Common myeloid progenitor, CD34-positive (primary cell): Measurements from ENCODE around the gene SNX6.
"Not testable (repeated sequence)": the region's sequence is repeated elsewhere in the genome, so short reads cannot be mapped to it uniquely, and the experiment has no call there.

Experiments
- CTCF ChIA-PET: fragments of 350-600 bp; sonication (Branson Sonifier 250); formaldehyde crosslinking; loops from one replicate; lab custom pipeline; 2021; ENCODE audit warnings: antibody characterized with exemption; lab: Charles Lee
- POLR2A ChIA-PET: fragments of 350-600 bp; sonication (Branson Sonifier 250); formaldehyde crosslinking; loops from one replicate; lab custom pipeline; 2021; ENCODE audit warnings: antibody characterized with exemption; lab: Charles Lee
- DNase-seq, 3 donors: peaks; one replicate each; pipeline versions ENCODE4 v3.0.0 to v3.0.0-alpha.2; 2013
- H3K27ac ChIP-seq, 2 experiments: 1 replicate in 1 of 2; 2 replicates in 1 of 2; pipeline ENCODE4 v1.7.0; 2013; ENCODE audit warnings: inconsistent platforms in 2 of 2, low read length in 2 of 2, mild to moderate bottlenecking in 2 of 2, low read depth in 1 of 2, moderate library complexity in 1 of 2; ENCODE audit not compliant: severe bottlenecking in 2 of 2, insufficient read depth in 1 of 2, poor library complexity in 1 of 2
- H3K27me3 ChIP-seq, 5 experiments: replicated peaks in 2 of 5; 1 replicate in 3 of 5; 2 replicates in 2 of 5; pipeline versions ENCODE4 v1.6.1 to v1.7.0; 2013; ENCODE audit warnings: low read length in 4 of 5, mild to moderate bottlenecking in 2 of 5, moderate library complexity in 2 of 5, inconsistent platforms in 1 of 5; ENCODE audit not compliant: insufficient read depth in 5 of 5, control insufficient read depth in 4 of 5
- H3K36me3 ChIP-seq, 4 experiments: 1 replicate in 2 of 4; 2 replicates in 2 of 4; pipeline versions ENCODE4 v1.6.1 to v1.7.0; 2013; ENCODE audit warnings: low read length in 3 of 4, control low read depth in 1 of 4, mild to moderate bottlenecking in 1 of 4; ENCODE audit not compliant: control insufficient read depth in 4 of 4, insufficient read depth in 4 of 4
- H3K4me1 ChIP-seq, 4 experiments: 1 replicate in 3 of 4; 2 replicates in 1 of 4; pipeline versions ENCODE4 v1.6.1 to v1.7.1; 2013; ENCODE audit warnings: low read length in 3 of 4, mild to moderate bottlenecking in 3 of 4, control low read depth in 1 of 4, inconsistent platforms in 1 of 4, moderate library complexity in 1 of 4; ENCODE audit not compliant: control insufficient read depth in 4 of 4, insufficient read depth in 4 of 4; ENCODE audit errors: control extremely low read depth in 1 of 4
- H3K4me3 ChIP-seq, 7 experiments: 1 replicate in 4 of 7; 2 replicates in 3 of 7; pipeline versions ENCODE4 v1.5.1 to v1.7.0; 2013; ENCODE audit warnings: mild to moderate bottlenecking in 7 of 7, low read length in 6 of 7, moderate library complexity in 6 of 7, inconsistent platforms in 2 of 7, low read depth in 2 of 7, control low read depth in 1 of 7; ENCODE audit not compliant: insufficient read depth in 4 of 7, control insufficient read depth in 1 of 7; ENCODE audit errors: extremely low read depth in 1 of 7
- H3K9me3 ChIP-seq, 5 experiments: 1 replicate in 4 of 5; 2 replicates in 1 of 5; pipeline versions ENCODE4 v1.6.1 to v1.7.1; 2013; ENCODE audit warnings: low read length in 4 of 5, mild to moderate bottlenecking in 2 of 5, inconsistent platforms in 1 of 5, low read depth in 1 of 5, moderate library complexity in 1 of 5; ENCODE audit not compliant: control insufficient read depth in 4 of 5, insufficient read depth in 2 of 5; ENCODE audit errors: control extremely low read depth in 1 of 5
- WGBS: methylation state at CpG from one replicate; pipeline ENCODE4 v1.1.5; 2013; ENCODE audit not compliant: insufficient coverage; 5-methylcytosine and 5-hydroxymethylcytosine counted together

SNX6 gene

GRCh38 chr14:34555583-34556497 lies 74.1 kb downstream of the SNX6 start:
- H3K36me3 ChIP-seq, H3K4me1 ChIP-seq, H3K4me3 ChIP-seq, H3K9me3 ChIP-seq, DNase-seq, CTCF ChIA-PET, POLR2A ChIA-PET, H3K27me3 ChIP-seq, H3K27ac ChIP-seq: not testable (repeated sequence)
- no CpG with 5 or more reads among the region's 49 CpGs for WGBS

DNA sequence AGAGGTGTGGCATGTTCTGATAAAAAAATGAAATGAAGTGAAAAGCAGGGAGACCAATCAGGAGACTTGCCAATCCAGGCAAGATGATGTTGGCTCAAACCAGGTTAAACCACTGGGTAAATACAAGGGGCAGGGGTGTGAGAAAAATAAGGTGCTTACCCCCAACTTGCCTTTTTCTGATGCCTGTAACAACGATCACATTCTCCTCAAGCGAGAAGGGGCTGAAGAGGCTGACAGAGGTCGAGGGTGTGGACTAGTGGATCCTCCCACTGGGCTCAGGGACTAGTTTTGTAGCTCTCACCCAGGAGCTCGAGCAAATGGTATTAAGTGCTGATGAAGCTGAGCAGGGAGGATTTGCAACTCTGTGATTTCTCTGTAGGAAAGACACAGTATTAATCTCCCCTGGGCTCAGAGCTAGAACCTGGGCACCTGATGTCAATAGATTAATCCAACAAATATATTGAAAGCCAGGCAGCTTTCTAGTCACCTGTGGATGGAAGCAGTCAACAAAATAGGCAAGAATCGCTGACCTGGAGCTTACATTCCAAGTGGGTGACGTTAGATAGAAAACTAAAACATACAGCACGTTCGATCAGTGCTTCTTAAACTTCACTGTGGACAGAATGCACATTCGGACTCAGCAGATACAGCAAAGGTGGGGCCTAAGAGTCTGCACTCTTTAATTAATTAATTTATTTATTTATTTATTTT lies 75.3 kb downstream of the SNX6 start:
- DNase-seq = peak in 2 of 3 donors; percentile 18 to 52
- H3K27ac ChIP-seq = peak overlapping the region in 1 of 2 experiments; percentile 16
- 92% methylated on average over 4 of the region's 9 CpGs for WGBS
- POLR2A ChIA-PET = no interaction called here
- CTCF ChIA-PET = interaction anchor here (1.2 kb wide), 1 partner anchor 858 kb away, joined by 3 read pairs; no protein-coding TSS in a partner anchor
- no peaks in the 10 kb centered on the region for H3K36me3 ChIP-seq
- no peaks in the 10 kb centered on the region for H3K9me3 ChIP-seq
- peaks cover 0 to 9% (median 6%) of the 10 kb centered on the region in 4 experiments for H3K4me1 ChIP-seq
- H3K4me3 ChIP-seq = peak overlapping the region in 2 of 7 experiments; percentile 2 to 60
- H3K27me3 ChIP-seq = no peaks in the 10 kb centered on the region

GRCh38 chr14:34549276-34549966 lies 80.5 kb downstream of the SNX6 start:
- DNase-seq, H3K27me3 ChIP-seq, H3K36me3 ChIP-seq, H3K9me3 ChIP-seq, H3K4me3 ChIP-seq, POLR2A ChIA-PET, H3K27ac ChIP-seq: not testable (repeated sequence)
- peaks cover 0 to 10% (median 5%) of the 10 kb centered on the region in 4 experiments for H3K4me1 ChIP-seq
- CTCF ChIA-PET = interaction anchor here (1.0 kb wide), 1 partner anchor 182 kb away, joined by 3 read pairs; no protein-coding TSS in a partner anchor
- WGBS = 100% methylated on average over 13 of the region's 19 CpGs

- no peak overlapping the region for H3K4me3 ChIP-seq
- H3K4me1 ChIP-seq = peaks cover 0 to 7% (median 3%) of the 10 kb centered on the region in 4 experiments
- H3K36me3 ChIP-seq = no peaks in the 10 kb centered on the region
- no peaks in the 10 kb centered on the region for H3K27me3 ChIP-seq
- CTCF ChIA-PET = interaction anchor here (1.0 kb wide), 1 partner anchor 181 kb away, joined by 3 read pairs; no protein-coding TSS in a partner anchor
- peak in 2 of 3 donors; percentile 26 to 31 for DNase-seq
- no peak overlapping the region for H3K27ac ChIP-seq
- no peaks in the 10 kb centered on the region for H3K9me3 ChIP-seq
- WGBS = 94% methylated on average over 8 of the region's 14 CpGs
- POLR2A ChIA-PET = no interaction called here
Measured at GRCh38 chr14:34548472-34548981, 81.4 kb downstream of the SNX6 start.

DNA sequence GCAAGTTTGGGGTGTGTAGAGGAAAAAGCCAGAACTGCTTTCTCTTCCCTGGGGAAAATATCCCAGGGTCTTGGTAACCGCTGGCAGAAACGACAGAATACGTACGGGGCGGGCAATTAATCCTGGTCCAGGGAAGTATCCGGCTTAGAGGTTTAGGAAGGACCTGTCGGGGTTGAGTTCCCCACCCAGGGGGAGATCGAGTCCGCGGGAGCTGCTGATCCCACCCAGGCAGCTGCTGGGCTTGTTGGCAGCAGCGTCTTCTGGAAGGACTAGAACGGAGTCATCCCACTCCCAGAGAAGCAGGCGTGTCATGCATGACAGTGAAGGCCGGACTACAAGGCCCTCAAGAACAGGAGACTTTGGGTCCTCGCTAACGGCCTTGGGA lies 82.8 kb downstream of the SNX6 start:
- H3K9me3 ChIP-seq, H3K36me3 ChIP-seq, CTCF ChIA-PET, POLR2A ChIA-PET, H3K27ac ChIP-seq, H3K27me3 ChIP-seq, H3K4me1 ChIP-seq, DNase-seq, H3K4me3 ChIP-seq: not testable (repeated sequence)
- WGBS = no CpG with 5 or more reads among the region's 16 CpGs

DNA sequence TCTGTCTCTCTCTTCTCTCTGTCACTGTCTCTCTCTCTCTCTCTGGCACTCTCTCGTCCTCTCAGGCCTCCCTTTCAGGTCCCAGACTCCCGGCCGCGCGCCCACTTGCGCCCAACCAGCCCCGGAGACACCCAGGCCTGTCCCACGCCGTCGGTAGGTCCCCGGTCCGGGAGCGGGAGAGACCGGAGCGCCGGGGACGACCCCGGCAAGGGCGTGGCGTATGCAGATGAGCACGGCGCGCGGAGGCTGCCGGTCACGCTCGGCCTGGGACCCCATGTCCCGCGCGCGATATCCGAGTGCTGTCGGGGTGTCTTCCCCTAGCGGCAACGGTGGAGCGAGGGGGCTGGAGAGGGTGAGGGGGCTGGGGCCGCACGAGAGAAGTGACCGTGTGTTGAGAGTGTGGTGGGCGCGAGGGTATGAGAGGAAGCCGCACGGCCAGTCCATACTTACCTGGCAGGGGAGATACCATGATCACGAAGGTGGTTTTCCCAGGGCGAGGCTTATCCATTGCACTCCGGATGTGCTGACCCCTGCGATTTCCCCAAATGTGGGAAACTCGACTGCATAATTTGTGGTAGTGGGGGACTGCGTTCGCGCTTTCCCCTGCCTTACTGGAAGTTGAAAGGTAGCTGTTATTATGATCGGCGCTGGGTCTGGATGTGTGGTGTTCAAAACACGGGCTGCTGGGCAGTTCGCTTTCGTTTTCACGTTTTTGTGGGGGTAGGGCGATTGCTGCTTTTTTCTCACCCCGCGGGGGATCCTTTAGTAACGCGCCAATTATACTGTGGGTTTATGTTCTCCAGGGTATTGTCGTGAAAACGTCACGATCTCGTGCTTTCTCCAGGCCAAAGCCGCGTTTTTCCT lies 83.4 kb downstream of the SNX6 start:
- H3K4me1 ChIP-seq, DNase-seq, POLR2A ChIA-PET, H3K27me3 ChIP-seq, H3K27ac ChIP-seq, CTCF ChIA-PET, H3K36me3 ChIP-seq, H3K9me3 ChIP-seq, H3K4me3 ChIP-seq: not testable (repeated sequence)
- no CpG with 5 or more reads among the region's 68 CpGs for WGBS
